SK-N-SH treated with all-trans-retinoic acid at 6 μM for 48 hours (cell line): ENCODE data around the gene CTPS2.
"Not testable (repeated sequence)": the region's sequence is repeated elsewhere in the genome, so short reads cannot be mapped to it uniquely, and the experiment has no call there.

Experiments
- ATAC-seq: fragments of 200-7000 bp; cut with Tn5 transposase; 3 replicates; pipeline ENCODE4 v1.9.1; 2020; ENCODE audit warnings: mild to moderate bottlenecking, moderate library complexity
- ARNTL ChIP-seq: fragments of 450-650 bp; formaldehyde crosslinking; IDR thresholded peaks from 2 replicates; pipeline ENCODE4 v1.5.0; 2020; ENCODE audit warnings: low read depth, mild to moderate bottlenecking, moderate library complexity, borderline replicate concordance
- CSDC2 ChIP-seq: fragments of 250-450 bp; sonication (Bioruptor Pico); IDR thresholded peaks from 2 replicates; pipeline ENCODE4 v1.5.0; 2020; ENCODE audit warnings: mild to moderate bottlenecking, moderate library complexity
- ESRRG ChIP-seq: fragments of 250-450 bp; sonication (Bioruptor Pico); IDR thresholded peaks from 2 replicates; pipeline ENCODE4 v1.6.1; 2021; ENCODE audit warnings: mild to moderate bottlenecking
- OSR1 ChIP-seq: fragments of 250-450 bp; sonication (Bioruptor Pico); IDR thresholded peaks from 2 replicates; pipeline ENCODE4 v1.8.0; 2022; ENCODE audit warnings: moderate library complexity, mild to moderate bottlenecking, inconsistent platforms
- PPARA ChIP-seq: fragments of 250-450 bp; sonication (Bioruptor Pico); IDR thresholded peaks from 2 replicates; pipeline ENCODE4 v1.5.0; 2020; ENCODE audit warnings: mild to moderate bottlenecking, borderline replicate concordance
- RARB ChIP-seq: fragments of 250-450 bp; sonication (Bioruptor Pico); IDR thresholded peaks from 2 replicates; pipeline ENCODE4 v1.8.0; 2021; ENCODE audit warnings: mild to moderate bottlenecking, moderate library complexity
- SNAI2 ChIP-seq: fragments of 250-450 bp; sonication (Bioruptor Pico); IDR thresholded peaks from 2 replicates; pipeline ENCODE4 v1.5.0; 2020; ENCODE audit warnings: mild to moderate bottlenecking, moderate library complexity
- TCF4 ChIP-seq: fragments of 250-450 bp; sonication (Bioruptor Pico); IDR thresholded peaks from 2 replicates; pipeline ENCODE4 v1.8.0; 2021; ENCODE audit warnings: mild to moderate bottlenecking, moderate library complexity, borderline replicate concordance
- TOX ChIP-seq: fragments of 250-450 bp; sonication (Bioruptor Pico); IDR thresholded peaks from 2 replicates; pipeline ENCODE4 v1.8.0; 2021; ENCODE audit warnings: mild to moderate bottlenecking, moderate library complexity, borderline replicate concordance
- ZC3H10 ChIP-seq: fragments of 250-450 bp; sonication (Bioruptor Pico); IDR thresholded peaks from 2 replicates; pipeline ENCODE4 v1.5.1; 2021; ENCODE audit warnings: mild to moderate bottlenecking, moderate library complexity
- ZNF565 ChIP-seq: fragments of 450-650 bp; formaldehyde crosslinking; conservative IDR thresholded peaks from 2 replicates; pipeline ENCODE4 v1.5.0; 2020; ENCODE audit warnings: low read depth, mild to moderate bottlenecking, moderate library complexity
- ZNF70 ChIP-seq: fragments of 450-650 bp; formaldehyde crosslinking; IDR thresholded peaks from 2 replicates; pipeline ENCODE4 v1.5.0; 2020; ENCODE audit warnings: mild to moderate bottlenecking, moderate library complexity
- TF ChIP-seq, protein P1 (sequence below): fragments of 250-450 bp; sonication (Bioruptor Pico); IDR thresholded peaks from 2 replicates; pipeline ENCODE4 v1.5.1; 2020; ENCODE audit warnings: low read depth, mild to moderate bottlenecking, moderate library complexity
- TF ChIP-seq, protein P2 (sequence below): fragments of 250-450 bp; sonication (Bioruptor Pico); IDR thresholded peaks from 2 replicates; pipeline ENCODE4 v1.5.0; 2020; ENCODE audit warnings: mild to moderate bottlenecking, moderate library complexity
- TF ChIP-seq, protein P3 (sequence below): fragments of 250-450 bp; sonication (Bioruptor Pico); IDR thresholded peaks from 2 replicates; pipeline ENCODE4 v1.8.0; 2021; ENCODE audit warnings: low read depth, mild to moderate bottlenecking, moderate library complexity, borderline replicate concordance
- TF ChIP-seq, protein P4 (sequence below): fragments of 250-450 bp; sonication (Bioruptor Pico); IDR thresholded peaks from 2 replicates; pipeline ENCODE4 v1.8.0; 2020; ENCODE audit warnings: mild to moderate bottlenecking, moderate library complexity, borderline replicate concordance

The CTPS2 gene

DNA sequence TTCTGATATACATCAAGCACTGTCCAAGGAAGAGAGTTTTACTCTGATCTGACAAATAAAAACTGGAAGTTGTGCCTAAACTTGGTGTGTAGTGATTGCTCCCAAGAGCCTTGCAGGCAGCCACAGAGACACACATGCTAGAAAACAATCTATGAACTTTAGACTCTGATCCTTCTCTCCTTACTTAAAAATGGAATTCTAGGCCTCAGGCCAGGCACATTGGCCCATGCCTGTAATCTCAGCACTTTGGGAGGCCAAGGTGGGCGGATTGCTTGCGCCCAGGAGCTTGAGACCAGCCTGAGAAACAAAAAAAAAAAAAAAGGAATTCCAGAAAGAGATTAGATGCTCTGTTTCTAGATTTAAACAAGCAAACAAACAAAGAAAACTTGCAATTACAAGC is 108.1 kb downstream of the CTPS2 start:
- TF ChIP-seq, protein P1, sequence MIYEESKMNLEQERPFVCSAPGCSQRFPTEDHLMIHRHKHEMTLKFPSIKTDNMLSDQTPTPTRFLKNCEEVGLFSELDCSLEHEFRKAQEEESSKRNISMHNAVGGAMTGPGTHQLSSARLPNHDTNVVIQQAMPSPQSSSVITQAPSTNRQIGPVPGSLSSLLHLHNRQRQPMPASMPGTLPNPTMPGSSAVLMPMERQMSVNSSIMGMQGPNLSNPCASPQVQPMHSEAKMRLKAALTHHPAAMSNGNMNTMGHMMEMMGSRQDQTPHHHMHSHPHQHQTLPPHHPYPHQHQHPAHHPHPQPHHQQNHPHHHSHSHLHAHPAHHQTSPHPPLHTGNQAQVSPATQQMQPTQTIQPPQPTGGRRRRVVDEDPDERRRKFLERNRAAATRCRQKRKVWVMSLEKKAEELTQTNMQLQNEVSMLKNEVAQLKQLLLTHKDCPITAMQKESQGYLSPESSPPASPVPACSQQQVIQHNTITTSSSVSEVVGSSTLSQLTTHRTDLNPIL (CRISPR knock-in tag) = no peak
- TF ChIP-seq SNAI2 (CRISPR knock-in tag) (no peak), PPARA (no peak), ARNTL (CRISPR knock-in tag) (no peak), CSDC2 (no peak), TCF4 (no peak)
- TF ChIP-seq, protein P2, sequence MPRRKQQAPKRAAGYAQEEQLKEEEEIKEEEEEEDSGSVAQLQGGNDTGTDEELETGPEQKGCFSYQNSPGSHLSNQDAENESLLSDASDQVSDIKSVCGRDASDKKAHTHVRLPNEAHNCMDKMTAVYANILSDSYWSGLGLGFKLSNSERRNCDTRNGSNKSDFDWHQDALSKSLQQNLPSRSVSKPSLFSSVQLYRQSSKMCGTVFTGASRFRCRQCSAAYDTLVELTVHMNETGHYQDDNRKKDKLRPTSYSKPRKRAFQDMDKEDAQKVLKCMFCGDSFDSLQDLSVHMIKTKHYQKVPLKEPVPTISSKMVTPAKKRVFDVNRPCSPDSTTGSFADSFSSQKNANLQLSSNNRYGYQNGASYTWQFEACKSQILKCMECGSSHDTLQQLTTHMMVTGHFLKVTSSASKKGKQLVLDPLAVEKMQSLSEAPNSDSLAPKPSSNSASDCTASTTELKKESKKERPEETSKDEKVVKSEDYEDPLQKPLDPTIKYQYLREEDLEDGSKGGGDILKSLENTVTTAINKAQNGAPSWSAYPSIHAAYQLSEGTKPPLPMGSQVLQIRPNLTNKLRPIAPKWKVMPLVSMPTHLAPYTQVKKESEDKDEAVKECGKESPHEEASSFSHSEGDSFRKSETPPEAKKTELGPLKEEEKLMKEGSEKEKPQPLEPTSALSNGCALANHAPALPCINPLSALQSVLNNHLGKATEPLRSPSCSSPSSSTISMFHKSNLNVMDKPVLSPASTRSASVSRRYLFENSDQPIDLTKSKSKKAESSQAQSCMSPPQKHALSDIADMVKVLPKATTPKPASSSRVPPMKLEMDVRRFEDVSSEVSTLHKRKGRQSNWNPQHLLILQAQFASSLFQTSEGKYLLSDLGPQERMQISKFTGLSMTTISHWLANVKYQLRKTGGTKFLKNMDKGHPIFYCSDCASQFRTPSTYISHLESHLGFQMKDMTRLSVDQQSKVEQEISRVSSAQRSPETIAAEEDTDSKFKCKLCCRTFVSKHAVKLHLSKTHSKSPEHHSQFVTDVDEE (CRISPR knock-in tag) = no peak
- peak; percentile 38 for ATAC-seq

DNA sequence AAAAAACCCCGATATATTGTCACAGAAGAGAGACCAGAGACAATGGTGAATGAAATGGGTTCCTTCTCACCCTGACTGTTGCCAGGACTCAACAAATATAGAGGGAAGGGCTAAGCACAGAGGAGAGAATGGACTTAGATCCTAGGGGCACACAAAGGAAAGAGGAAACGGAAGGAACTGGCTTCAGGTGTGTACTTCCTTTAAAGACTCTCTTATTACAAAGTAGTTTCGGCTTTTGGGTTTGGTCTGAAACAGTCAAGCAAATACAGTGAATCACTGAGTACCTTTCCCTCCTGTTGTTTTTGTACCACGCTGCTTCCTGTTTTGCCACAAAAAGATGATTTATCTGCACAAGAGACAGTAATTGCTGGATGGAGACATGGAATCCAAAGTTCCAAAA is 108.6 kb downstream of the CTPS2 start:
- ATAC-seq = no peak; the same call in 2 of the 3 replicates
- TF ChIP-seq TOX (CRISPR knock-in tag) (no peak), RARB (CRISPR knock-in tag) (no peak), CSDC2 (no peak), ZC3H10 (no peak), PPARA (no peak), SNAI2 (CRISPR knock-in tag) (no peak), ESRRG (CRISPR knock-in tag) (no peak), ZNF565 (CRISPR knock-in tag) (no peak)
- TF ChIP-seq, protein P3, sequence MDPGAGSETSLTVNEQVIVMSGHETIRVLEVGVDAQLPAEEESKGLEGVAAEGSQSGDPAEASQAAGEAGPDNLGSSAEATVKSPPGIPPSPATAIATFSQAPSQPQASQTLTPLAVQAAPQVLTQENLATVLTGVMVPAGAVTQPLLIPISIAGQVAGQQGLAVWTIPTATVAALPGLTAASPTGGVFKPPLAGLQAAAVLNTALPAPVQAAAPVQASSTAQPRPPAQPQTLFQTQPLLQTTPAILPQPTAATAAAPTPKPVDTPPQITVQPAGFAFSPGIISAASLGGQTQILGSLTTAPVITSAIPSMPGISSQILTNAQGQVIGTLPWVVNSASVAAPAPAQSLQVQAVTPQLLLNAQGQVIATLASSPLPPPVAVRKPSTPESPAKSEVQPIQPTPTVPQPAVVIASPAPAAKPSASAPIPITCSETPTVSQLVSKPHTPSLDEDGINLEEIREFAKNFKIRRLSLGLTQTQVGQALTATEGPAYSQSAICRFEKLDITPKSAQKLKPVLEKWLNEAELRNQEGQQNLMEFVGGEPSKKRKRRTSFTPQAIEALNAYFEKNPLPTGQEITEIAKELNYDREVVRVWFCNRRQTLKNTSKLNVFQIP (CRISPR knock-in tag) = no peak
- TF ChIP-seq, all 23 proteins: peak for 0

DNA sequence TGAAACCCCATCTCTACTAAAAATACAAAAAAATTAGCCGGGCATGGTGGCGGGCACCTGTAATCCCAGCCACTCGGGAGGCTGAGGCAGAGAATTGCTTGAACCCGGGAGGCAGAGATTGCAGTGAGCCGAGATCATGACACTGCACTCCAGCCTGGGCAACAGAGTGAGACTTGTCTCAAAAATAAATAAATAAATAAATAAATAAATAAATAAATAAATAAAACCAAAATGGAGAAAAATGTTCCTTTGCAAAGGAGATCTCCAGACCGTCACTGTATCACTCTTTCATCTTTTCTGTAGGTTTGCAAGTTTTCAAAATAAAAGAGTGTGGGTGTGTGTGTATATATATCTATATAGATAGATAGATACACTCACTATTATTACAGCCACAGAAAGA is 109.2 kb downstream of the CTPS2 start:
- not testable (repeated sequence) for ATAC-seq

DNA sequence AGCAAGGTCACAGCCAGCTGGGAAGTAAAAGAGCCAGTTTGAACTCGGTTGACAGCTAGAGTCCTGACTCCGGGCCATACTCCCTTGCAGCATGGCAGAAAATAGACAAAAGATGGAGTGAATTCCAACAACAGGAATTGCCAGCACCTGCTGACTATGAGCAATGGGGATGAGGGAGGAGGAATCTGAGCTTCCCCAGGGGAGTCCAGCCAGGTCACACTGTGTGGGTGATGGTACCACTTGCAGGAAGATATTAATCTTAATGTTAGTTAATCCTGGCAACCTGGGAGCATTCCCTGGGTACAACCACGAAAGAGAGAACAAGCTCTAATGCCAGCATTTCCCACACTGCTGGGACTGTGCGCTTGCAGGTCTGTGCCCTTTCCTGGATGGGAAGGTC is 110.6 kb downstream of the CTPS2 start:
- no peak for ATAC-seq
- TF ChIP-seq, protein P2 (CRISPR knock-in tag) = no peak
- TF ChIP-seq ZNF70 (CRISPR knock-in tag) (no peak), TCF4 (no peak), OSR1 (no peak), ZNF565 (CRISPR knock-in tag) (no peak), TOX (CRISPR knock-in tag) (no peak)
- TF ChIP-seq, protein P4, sequence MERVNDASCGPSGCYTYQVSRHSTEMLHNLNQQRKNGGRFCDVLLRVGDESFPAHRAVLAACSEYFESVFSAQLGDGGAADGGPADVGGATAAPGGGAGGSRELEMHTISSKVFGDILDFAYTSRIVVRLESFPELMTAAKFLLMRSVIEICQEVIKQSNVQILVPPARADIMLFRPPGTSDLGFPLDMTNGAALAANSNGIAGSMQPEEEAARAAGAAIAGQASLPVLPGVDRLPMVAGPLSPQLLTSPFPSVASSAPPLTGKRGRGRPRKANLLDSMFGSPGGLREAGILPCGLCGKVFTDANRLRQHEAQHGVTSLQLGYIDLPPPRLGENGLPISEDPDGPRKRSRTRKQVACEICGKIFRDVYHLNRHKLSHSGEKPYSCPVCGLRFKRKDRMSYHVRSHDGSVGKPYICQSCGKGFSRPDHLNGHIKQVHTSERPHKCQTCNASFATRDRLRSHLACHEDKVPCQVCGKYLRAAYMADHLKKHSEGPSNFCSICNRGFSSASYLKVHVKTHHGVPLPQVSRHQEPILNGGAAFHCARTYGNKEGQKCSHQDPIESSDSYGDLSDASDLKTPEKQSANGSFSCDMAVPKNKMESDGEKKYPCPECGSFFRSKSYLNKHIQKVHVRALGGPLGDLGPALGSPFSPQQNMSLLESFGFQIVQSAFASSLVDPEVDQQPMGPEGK (CRISPR knock-in tag) = no peak
